MCF 10A (cell line): ENCODE results near the gene TEC. TPM values are rescaled to one million over a fixed set of nuclear protein-coding genes. Genes with fewer than 3 reads are reported as not detected.
A peak's percentile ranks its signal among the peaks of the same experiment; 100 is the strongest.

Experiments
- BruUV-seq: library from RNA; stranded (reverse); fragments of 400-500 nt; replicated peaks from 2 replicates; lab custom pipeline; 2021; lab: Mats Ljungman, UMichigan
- CTCF ChIA-PET: fragments of 300-600 bp; sonication (Branson Sonifier 250); formaldehyde crosslinking; extraction: SDS; loops from one replicate; lab custom pipeline; 2021; ENCODE audit warnings: antibody characterized with exemption, inconsistent platforms; lab: Yijun Ruan, JAX
- POLR2A ChIA-PET: fragments of 300-600, 350-650 bp; sonication (Branson Sonifier 250); formaldehyde crosslinking; extraction: SDS; loops from one replicate; lab custom pipeline; 2020; ENCODE audit warnings: antibody characterized with exemption, inconsistent platforms; lab: Yijun Ruan, JAX
- DNase-seq: peaks from one replicate; pipeline ENCODE4 v3.0.0-alpha.2; 2018; ENCODE audit not compliant: unreplicated experiment
- H3K27ac Mint-ChIP-seq: one replicate; pipeline ENCODE4 v1.8.0; 2022; ENCODE audit warnings: mild to moderate bottlenecking, low read depth, mixed read lengths; ENCODE audit not compliant: unreplicated experiment
- H3K27me3 Mint-ChIP-seq: one replicate; pipeline ENCODE4 v1.8.0; 2022; ENCODE audit warnings: mixed read lengths; ENCODE audit not compliant: insufficient read depth, unreplicated experiment
- H3K36me3 Mint-ChIP-seq: one replicate; pipeline ENCODE4 v1.8.0; 2022; ENCODE audit warnings: mild to moderate bottlenecking, moderate library complexity, mixed read lengths; ENCODE audit not compliant: insufficient read depth, unreplicated experiment
- H3K4me1 Mint-ChIP-seq: one replicate; pipeline ENCODE4 v1.8.0; 2022; ENCODE audit warnings: mixed read lengths; ENCODE audit not compliant: insufficient read depth, unreplicated experiment
- H3K4me3 Mint-ChIP-seq: one replicate; pipeline ENCODE4 v1.8.0; 2022; ENCODE audit warnings: mild to moderate bottlenecking, moderate library complexity, mixed read lengths; ENCODE audit not compliant: unreplicated experiment
- H3K9me3 Mint-ChIP-seq: one replicate; pipeline ENCODE4 v1.8.0; 2022; ENCODE audit warnings: mixed read lengths; ENCODE audit not compliant: unreplicated experiment
- CTCF ChIP-seq: fragments of 200-600 bp; IDR thresholded peaks from one replicate; pipeline ENCODE4 v1.8.0; 2022; ENCODE audit warnings: antibody characterized with exemption, mild to moderate bottlenecking; ENCODE audit not compliant: unreplicated experiment
- intact Hi-C: fragments of 100-400 bp; cut with micrococcal nuclease; formaldehyde crosslinking; loops from 2 replicates; pipeline ENCODE4 v1.14.1; 2022
- total RNA-seq: library from RNA; stranded (reverse); gene quantifications from 2 replicates; pipeline ENCODE4 v1.2.3, GENCODE V29; 2022

Gene TEC
- total RNA-seq, 1 experiment from 2014 or later, result 1.1 TPM

GRCh38 chr4:48242511-48243195 is 27.0 kb downstream of the TEC start:
- H3K27ac Mint-ChIP-seq, result no peak overlapping the region
- intact Hi-C loops, result no loop called here
- ChIA-PET CTCF (no interaction called here), POLR2A (interaction anchor here (0.7 kb wide), 1 partner anchor 28 kb away, joined by 3 read pairs; no protein-coding TSS in a partner anchor)
- peaks cover 5% of the 10 kb centered on the region for H3K4me1 Mint-ChIP-seq
- no peaks in the 10 kb centered on the region for H3K27me3 Mint-ChIP-seq
- BruUV-seq, result no TSS peak
- TF ChIP-seq CTCF, result no peak
- H3K4me3 Mint-ChIP-seq, result no peak overlapping the region
- H3K36me3 Mint-ChIP-seq, result no peaks in the 10 kb centered on the region
- no peaks in the 10 kb centered on the region for H3K9me3 Mint-ChIP-seq
- no peak for DNase-seq

- ChIA-PET CTCF (interaction anchor here (0.6 kb wide), 1 partner anchor 113 kb away, joined by 3 read pairs; no protein-coding TSS in a partner anchor), POLR2A (no interaction called here)
- BruUV-seq, result no TSS peak
- no peaks in the 10 kb centered on the region for H3K36me3 Mint-ChIP-seq
- no peak for TF ChIP-seq CTCF
- H3K27ac Mint-ChIP-seq, result no peak overlapping the region
- intact Hi-C loops, result no loop called here
- DNase-seq, result no peak
- H3K4me3 Mint-ChIP-seq, result no peak overlapping the region
- H3K9me3 Mint-ChIP-seq, result no peaks in the 10 kb centered on the region
- no peaks in the 10 kb centered on the region for H3K27me3 Mint-ChIP-seq
- peaks cover 5% of the 10 kb centered on the region for H3K4me1 Mint-ChIP-seq
Observed at GRCh38 chr4:48241731-48242130, 27.9 kb downstream of the TEC start.

GRCh38 chr4:48237996-48238645 is 31.5 kb downstream of the TEC start:
- no peaks in the 10 kb centered on the region for H3K36me3 Mint-ChIP-seq
- DNase-seq, result peak; percentile 85
- intact Hi-C loops, result no loop called here
- TF ChIP-seq CTCF, result no peak
- no peaks in the 10 kb centered on the region for H3K9me3 Mint-ChIP-seq
- peaks cover 13% of the 10 kb centered on the region for H3K4me1 Mint-ChIP-seq
- H3K4me3 Mint-ChIP-seq, result no peak overlapping the region
- no peaks in the 10 kb centered on the region for H3K27me3 Mint-ChIP-seq
- POLR2A ChIA-PET, result interaction anchor here (0.7 to 2.0 kb wide), 3 partner anchors 14 to 17 kb away, joined by 3 to 7 read pairs (median 3); no protein-coding TSS in a partner anchor
- CTCF ChIA-PET, result interaction anchor here (1.1 kb wide), 1 partner anchor 17 kb away, joined by 4 read pairs; no protein-coding TSS in a partner anchor
- H3K27ac Mint-ChIP-seq, result no peak overlapping the region
- BruUV-seq, result no TSS peak

- BruUV-seq, result no TSS peak
- intact Hi-C loops, result no loop called here
Observed at GRCh38 chr4:48235050-48235449, 34.6 kb downstream of the TEC start.

More at GRCh38 chr4:48235050-48235449, 34.6 kb downstream of the TEC start:
- ChIA-PET CTCF (no interaction called here), POLR2A (no interaction called here)
- H3K4me3 Mint-ChIP-seq, result no peak overlapping the region
- no peaks in the 10 kb centered on the region for H3K36me3 Mint-ChIP-seq
- no peaks in the 10 kb centered on the region for H3K27me3 Mint-ChIP-seq
- H3K9me3 Mint-ChIP-seq, result no peaks in the 10 kb centered on the region
- no peak for TF ChIP-seq CTCF
- no peak for DNase-seq
- peaks cover 13% of the 10 kb centered on the region for H3K4me1 Mint-ChIP-seq
- H3K27ac Mint-ChIP-seq, result no peak overlapping the region
